HepG2 (cell line): ENCODE results near the gene SIGMAR1. TPM values are rescaled to one million over a fixed set of nuclear protein-coding genes. Genes with fewer than 3 reads are reported as not detected.
A peak's percentile ranks its signal among the peaks of the same experiment; 100 is the strongest.

Experiments used
- CEBPB ChIP-seq: IDR thresholded peaks from 2 replicates; pipeline ENCODE4 v1.6.1; 2011; ENCODE audit warnings: low read depth, low read length, improper control_type of control experiment, borderline replicate concordance
- FOXP1 ChIP-seq, 2 experiments: fragments of 450-650 bp in 1 of 2; IDR thresholded peaks; 2 replicates each; pipeline ENCODE4 v1.6.1; 2017 to 2018; ENCODE audit warnings: antibody characterized with exemption in 1 of 2
- GATAD1 ChIP-seq: IDR thresholded peaks from 2 replicates; pipeline ENCODE4 v1.6.1; 2016; ENCODE audit warnings: missing genetic modification reagents, missing compliant biosample characterization
- KLF11 ChIP-seq: IDR thresholded peaks from 2 replicates; pipeline ENCODE4 v1.6.1; 2016; ENCODE audit warnings: missing compliant biosample characterization
- MTERF4 ChIP-seq: sonication (generic); formaldehyde crosslinking; IDR thresholded peaks from 2 replicates; pipeline ENCODE4 v1.8.0; 2023; ENCODE audit warnings: mild to moderate bottlenecking, missing genetic modification reagents
- RBAK ChIP-seq: sonication (generic); formaldehyde crosslinking; IDR thresholded peaks from 2 replicates; pipeline ENCODE4 v1.5.1; 2020; ENCODE audit warnings: mild to moderate bottlenecking, missing genetic modification reagents
- SPEN ChIP-seq: sonication (generic); formaldehyde crosslinking; IDR thresholded peaks from 2 replicates; pipeline ENCODE4 v1.5.1; 2020; ENCODE audit warnings: low read depth, mild to moderate bottlenecking, missing genetic modification reagents
- ZBTB25 ChIP-seq: IDR thresholded peaks from 2 replicates; pipeline ENCODE4 v1.6.1; 2018; ENCODE audit warnings: missing genetic modification reagents
- ZFP36L2 ChIP-seq: sonication (generic); formaldehyde crosslinking; IDR thresholded peaks from 2 replicates; pipeline ENCODE4 v1.4.0; 2020; ENCODE audit warnings: missing genetic modification reagents
- ZNF329 ChIP-seq: sonication (generic); formaldehyde crosslinking; IDR thresholded peaks from 2 replicates; pipeline ENCODE4 v1.9.0; 2021; ENCODE audit warnings: low read depth, mild to moderate bottlenecking, missing genetic modification reagents
- ZNF33A ChIP-seq: sonication (generic); formaldehyde crosslinking; IDR thresholded peaks from 2 replicates; pipeline ENCODE4 v1.5.1; 2020; ENCODE audit warnings: missing genetic modification reagents, mild to moderate bottlenecking, moderate library complexity, borderline replicate concordance
- ZNF512B ChIP-seq: sonication (generic); formaldehyde crosslinking; IDR thresholded peaks from 2 replicates; pipeline ENCODE4 v1.5.1; 2020; ENCODE audit warnings: missing genetic modification reagents, mild to moderate bottlenecking, borderline replicate concordance
- polyA plus RNA-seq, 8 experiments: library from polyadenylated mRNA; depleted of rRNA in 3 of 8; stranded (reverse) in 7 of 8; unstranded in 1 of 8; fragments of >200 nt; fragmentation: Illumina TruSeq in 4 of 8; extraction: Trizol in 4 of 8; gene quantifications; 2 replicates each; pipeline versions ENCODE4 v1.2.1 to v1.2.3, GENCODE V29; 2011 to 2016; ENCODE audit warnings: low read depth in 4 of 8, missing spikeins in 1 of 8, mixed read lengths in 1 of 8; ENCODE audit not compliant: insufficient read depth in 1 of 8
- total RNA-seq, 5 experiments: library from RNA; depleted of rRNA; stranded (reverse); fragments of >200 nt; fragmentation: Illumina TruSeq; extraction: Trizol; gene quantifications; 2 replicates each; pipeline ENCODE4 v1.2.3, GENCODE V29; 2016; ENCODE audit warnings: low read depth in 1 of 5
- TF ChIP-seq, protein P1 (sequence below): sonication (generic); formaldehyde crosslinking; IDR thresholded peaks from 2 replicates; pipeline ENCODE4 v1.8.1; 2023; ENCODE audit warnings: mild to moderate bottlenecking, inconsistent platforms, moderate library complexity, missing genetic modification reagents, borderline replicate concordance
- TF ChIP-seq, protein P2 (sequence below): sonication (generic); formaldehyde crosslinking; conservative IDR thresholded peaks from 2 replicates; pipeline ENCODE4 v1.4.0; 2020; ENCODE audit warnings: missing genetic modification reagents
- TF ChIP-seq, protein P3 (sequence below): sonication (generic); formaldehyde crosslinking; IDR thresholded peaks from 2 replicates; pipeline ENCODE4 v1.4.0; 2020; ENCODE audit warnings: missing genetic modification reagents, mild to moderate bottlenecking, borderline replicate concordance

SIGMAR1 gene
- total and polyA plus RNA-seq, 2 of the 13 experiments (the other 11 are each of a cell fraction or from before 2014, with no cell fraction given), result 38.9 to 60.8 TPM

- TF ChIP-seq SPEN (CRISPR knock-in tag) (peak; percentile 63), ZFP36L2 (CRISPR knock-in tag) (no peak), KLF11 (CRISPR knock-in tag) (no peak), RBAK (CRISPR knock-in tag) (no peak), ZNF33A (CRISPR knock-in tag) (no peak), MTERF4 (CRISPR knock-in tag) (no peak), FOXP1 (IDR thresholded peaks at IDR 0.05) (no peak), FOXP1 (CRISPR knock-in tag; IDR thresholded peaks at IDR 0.05) (0 out of 2 replicates have a peak, but pooled peaks have one; percentile 35), ZBTB25 (CRISPR knock-in tag) (no peak; the same call in 1 of the 2 replicates), ZNF512B (no peak), ZNF329 (CRISPR knock-in tag) (no peak), GATAD1 (CRISPR knock-in tag) (peak; percentile 26; the same call in 1 of the 2 replicates), CEBPB (peak; percentile 97)
- TF ChIP-seq, protein P1, sequence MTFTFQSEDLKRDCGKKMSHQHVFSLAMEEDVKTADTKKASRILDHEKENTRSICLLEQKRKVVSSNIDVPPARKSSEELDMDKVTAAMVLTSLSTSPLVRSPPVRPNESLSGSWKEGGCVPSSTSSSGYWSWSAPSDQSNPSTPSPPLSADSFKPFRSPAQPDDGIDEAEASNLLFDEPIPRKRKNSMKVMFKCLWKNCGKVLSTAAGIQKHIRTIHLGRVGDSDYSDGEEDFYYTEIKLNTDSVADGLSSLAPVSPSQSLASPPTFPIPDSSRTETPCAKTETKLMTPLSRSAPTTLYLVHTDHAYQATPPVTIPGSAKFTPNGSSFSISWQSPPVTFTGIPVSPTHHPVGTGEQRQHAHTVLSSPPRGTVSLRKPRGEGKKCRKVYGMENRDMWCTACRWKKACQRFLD (CRISPR knock-in tag), result no peak
- TF ChIP-seq, protein P2, sequence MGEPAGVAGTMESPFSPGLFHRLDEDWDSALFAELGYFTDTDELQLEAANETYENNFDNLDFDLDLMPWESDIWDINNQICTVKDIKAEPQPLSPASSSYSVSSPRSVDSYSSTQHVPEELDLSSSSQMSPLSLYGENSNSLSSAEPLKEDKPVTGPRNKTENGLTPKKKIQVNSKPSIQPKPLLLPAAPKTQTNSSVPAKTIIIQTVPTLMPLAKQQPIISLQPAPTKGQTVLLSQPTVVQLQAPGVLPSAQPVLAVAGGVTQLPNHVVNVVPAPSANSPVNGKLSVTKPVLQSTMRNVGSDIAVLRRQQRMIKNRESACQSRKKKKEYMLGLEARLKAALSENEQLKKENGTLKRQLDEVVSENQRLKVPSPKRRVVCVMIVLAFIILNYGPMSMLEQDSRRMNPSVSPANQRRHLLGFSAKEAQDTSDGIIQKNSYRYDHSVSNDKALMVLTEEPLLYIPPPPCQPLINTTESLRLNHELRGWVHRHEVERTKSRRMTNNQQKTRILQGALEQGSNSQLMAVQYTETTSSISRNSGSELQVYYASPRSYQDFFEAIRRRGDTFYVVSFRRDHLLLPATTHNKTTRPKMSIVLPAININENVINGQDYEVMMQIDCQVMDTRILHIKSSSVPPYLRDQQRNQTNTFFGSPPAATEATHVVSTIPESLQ (CRISPR knock-in tag), result no peak
- TF ChIP-seq, protein P3, sequence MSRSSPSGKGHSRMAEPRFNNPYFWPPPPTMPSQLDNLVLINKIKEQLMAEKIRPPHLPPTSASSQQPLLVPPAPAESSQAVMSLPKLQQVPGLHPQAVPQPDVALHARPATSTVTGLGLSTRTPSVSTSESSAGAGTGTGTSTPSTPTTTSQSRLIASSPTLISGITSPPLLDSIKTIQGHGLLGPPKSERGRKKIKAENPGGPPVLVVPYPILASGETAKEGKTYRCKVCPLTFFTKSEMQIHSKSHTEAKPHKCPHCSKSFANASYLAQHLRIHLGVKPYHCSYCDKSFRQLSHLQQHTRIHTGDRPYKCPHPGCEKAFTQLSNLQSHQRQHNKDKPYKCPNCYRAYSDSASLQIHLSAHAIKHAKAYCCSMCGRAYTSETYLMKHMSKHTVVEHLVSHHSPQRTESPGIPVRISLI, result peak; percentile 61
Observed at GRCh38 chr9:34644766-34645314, 7.3 kb upstream of the SIGMAR1 start (continued).
